HG02938 (cell line): ENCODE measurements around the gene FBXL20.
"Not testable (repeated sequence)": the region's sequence is repeated elsewhere in the genome, so short reads cannot be mapped to it uniquely, and the experiment has no call there.

ENCODE experiments used
- ATAC-seq: cut with Tn5 transposase; IDR thresholded peaks from one replicate; pipeline ENCODE4 v1.9.1; 2021; ENCODE audit warnings: mild to moderate bottlenecking, moderate library complexity; ENCODE audit not compliant: unreplicated experiment

Gene FBXL20

GRCh38 chr17:39401412-39402243, at the start of gene FBXL20:
TSS of gene FBXL20 (minus strand) at chr17:39401626. CDS start at chr17:39401402, 224 bp downstream.
- peak; percentile 69 for ATAC-seq

- peak; percentile 89 for ATAC-seq
Measured at GRCh38 chr17:39450847-39451581, 49.6 kb upstream of the FBXL20 start, which contains the start of gene MED1. TSS of gene MED1 (minus strand) at chr17:39451263. CDS start at chr17:39451062, 201 bp downstream.

GRCh38 chr17:39450051-39450450, 48.6 kb upstream of the FBXL20 start:
- no peak for ATAC-seq

- ATAC-seq: no peak
Measured at GRCh38 chr17:39447561-39447960, 46.1 kb upstream of the FBXL20 start.

GRCh38 chr17:39443326-39443725, 41.9 kb upstream of the FBXL20 start:
- ATAC-seq: no peak

GRCh38 chr17:39439868-39440267, 38.4 kb upstream of the FBXL20 start:
- ATAC-seq: not testable (repeated sequence)

GRCh38 chr17:39429600-39429999, 28.2 kb upstream of the FBXL20 start:
- ATAC-seq: no peak

- no peak for ATAC-seq
Measured at GRCh38 chr17:39416141-39416540, 14.7 kb upstream of the FBXL20 start.

GRCh38 chr17:39410279-39410678, 8.9 kb upstream of the FBXL20 start:
- ATAC-seq: no peak

GRCh38 chr17:39408360-39408759, 6.9 kb upstream of the FBXL20 start:
- ATAC-seq: no peak

GRCh38 chr17:39406951-39407350, 5.5 kb upstream of the FBXL20 start:
- no peak for ATAC-seq

GRCh38 chr17:39405436-39405835, 4.0 kb upstream of the FBXL20 start:
- no peak for ATAC-seq

- ATAC-seq: no peak
Measured at GRCh38 chr17:39404542-39405378, 3.3 kb upstream of the FBXL20 start.

- ATAC-seq: no peak
Measured at GRCh38 chr17:39402890-39403605, 1.6 kb upstream of the FBXL20 start.

GRCh38 chr17:39402244-39402889, 941 bp upstream of the FBXL20 start:
- ATAC-seq: peak; percentile 46

GRCh38 chr17:39400547-39401411, 647 bp downstream of the FBXL20 start:
- ATAC-seq: peak; percentile 30

- ATAC-seq: no peak
Measured at GRCh38 chr17:39399791-39400190, 1.6 kb downstream of the FBXL20 start.

- no peak for ATAC-seq
Measured at GRCh38 chr17:39393736-39394135, 7.7 kb downstream of the FBXL20 start.

GRCh38 chr17:39391448-39391847, 10.0 kb downstream of the FBXL20 start:
- ATAC-seq: no peak
